ENCODE results near the gene MYO16. TPM values are rescaled to one million over a fixed set of nuclear protein-coding genes. Genes with fewer than 3 reads are reported as not detected.

Gene MYO16
- total RNA-seq, 1 experiment from 2014 or later = not detected

- Histone ChIP-seq H2BK15ac (ENCODE audit: low read depth, low read length) (no peak overlapping the region), H3K56ac (ENCODE audit: insufficient read length, low read depth, low read length) (no peak overlapping the region), H3K79me1 (ENCODE audit: insufficient read depth, low read depth, low read length, poor library complexity, severe bottlenecking) (no peaks in the 10 kb centered on the region), H3K9me3 (ENCODE audit: control insufficient read depth, low read depth, low read length) (no peaks in the 10 kb centered on the region), H4K5ac (ENCODE audit: insufficient read length, low read depth, low read length) (no peak overlapping the region), H3K23me2 (ENCODE audit: insufficient read length, low read depth, low read length, poor library complexity, severe bottlenecking) (no peaks in the 10 kb centered on the region), H3K4me2 (ENCODE audit: insufficient read depth, insufficient read length, low read length) (no peak overlapping the region), H2BK120ac (ENCODE audit: low read depth, low read length, poor library complexity, severe bottlenecking) (no peak overlapping the region), H3K27me3 (ENCODE audit: insufficient read depth, low read length) (no peaks in the 10 kb centered on the region), H3K79me2 (ENCODE audit: insufficient read depth, low read length) (no peaks in the 10 kb centered on the region), H4K8ac (replicated peaks; ENCODE audit: insufficient read length, low read depth, low read length) (no peak overlapping the region), H3K4ac (ENCODE audit: low read depth, low read length) (no peak overlapping the region), H3K18ac (ENCODE audit: insufficient read length, low read depth, low read length) (no peak overlapping the region), H3K9ac (ENCODE audit: extremely low read depth, insufficient read length, low read length) (no peak overlapping the region), H2BK20ac (ENCODE audit: low read depth, low read length, poor library complexity, severe bottlenecking) (no peak overlapping the region), H3K23ac (ENCODE audit: insufficient read length, low read depth, low read length) (no peak overlapping the region), H4K91ac (ENCODE audit: insufficient read length, low read depth, low read length) (no peak overlapping the region), H2BK5ac (ENCODE audit: insufficient read length, low read length) (no peak overlapping the region), H3K4me1 (ENCODE audit: insufficient read depth, low read length) (no peaks in the 10 kb centered on the region), H2BK12ac (ENCODE audit: insufficient read length, low read depth, low read length) (no peak overlapping the region), H2AK5ac (ENCODE audit: insufficient read length, low read length) (no peak overlapping the region), H3T11ph (ENCODE audit: low read length) (no peak overlapping the region), H3K27ac (ENCODE audit: insufficient read length, low read depth, low read length) (no peak overlapping the region), H4K20me1 (ENCODE audit: control insufficient read depth, insufficient read depth, insufficient read length) (no peaks in the 10 kb centered on the region), H3K14ac (ENCODE audit: insufficient read depth, low read length) (no peak overlapping the region), H2AFZ (ENCODE audit: low read length) (no peak overlapping the region)
- Mint-ChIP-seq H3K4me1 (peaks cover 0 to 7% of the 10 kb centered on the region in 2 experiments; a peak in 2 of 4 replicates), H3K27me3 (ENCODE audit: low read depth) (peaks cover 6% of the 10 kb centered on the region), H3K4me3 (no peak overlapping the region), H3K27ac (no peak overlapping the region), H3K9me3 (peaks cover 3 to 8% of the 10 kb centered on the region in 2 experiments), H3K36me3 (ENCODE audit: insufficient read depth in 1 of 3, low read depth in 3 of 3) (no peaks in the 10 kb centered on the region; a peak in 3 of 7 replicates)
- DNase-seq = no peak
- TF ChIP-seq CTCF (conservative IDR thresholded peaks at IDR 0.05) = no peak
- WGBS (ENCODE audit: extremely low coverage, insufficient read length, low lambda C conversion rate) = no CpG with 5 or more reads among the region's 1 CpG
Observed at GRCh38 chr13:108657519-108657918, 28.1 kb downstream of the MYO16 start.
